ENCODE data around the gene FAAH.
"Not testable (repeated sequence)": the region's sequence is repeated elsewhere in the genome, so short reads cannot be mapped to it uniquely, and the experiment has no call there.

Gene FAAH

DNA sequence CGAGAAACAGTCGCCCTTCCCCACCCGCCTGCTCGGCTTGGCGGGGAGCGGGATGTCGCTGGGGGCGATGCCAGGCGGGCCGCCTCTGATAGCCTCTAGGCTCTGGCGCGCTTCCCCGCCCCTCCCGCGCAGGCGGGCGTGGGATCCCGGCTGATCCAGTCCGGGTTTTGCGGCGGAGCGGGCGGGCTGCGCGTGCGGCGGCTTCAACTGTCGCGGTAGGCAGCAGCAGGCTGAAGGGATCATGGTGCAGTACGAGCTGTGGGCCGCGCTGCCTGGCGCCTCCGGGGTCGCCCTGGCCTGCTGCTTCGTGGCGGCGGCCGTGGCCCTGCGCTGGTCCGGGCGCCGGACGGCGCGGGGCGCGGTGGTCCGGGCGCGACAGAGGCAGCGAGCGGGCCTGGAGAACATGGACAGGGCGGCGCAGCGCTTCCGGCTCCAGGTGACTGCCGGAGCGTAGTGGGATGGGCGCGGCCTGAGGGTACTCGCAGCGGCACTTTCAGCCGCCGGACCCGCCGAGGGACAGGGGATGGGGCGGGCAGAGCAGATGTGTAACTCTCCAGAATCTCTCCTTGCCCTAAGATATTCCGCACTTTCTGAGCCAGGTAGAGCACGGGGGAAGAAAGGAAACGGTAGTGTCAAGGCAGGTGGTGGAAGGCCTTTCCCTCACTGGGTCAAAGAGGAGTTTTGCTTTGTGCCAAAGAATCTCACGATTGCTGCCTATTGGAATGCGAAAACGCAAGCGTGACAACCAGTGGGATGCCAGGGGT is at the start of gene FAAH:
FAAH (plus strand) TSS at position 210 of the 764 bp plus-strand sequence; CDS start at position 242, 32 bp downstream.
- no peaks in the 10 kb centered on the region for H3K27me3 ChIP-seq (ENCODE audit: insufficient read depth, low read depth, severe bottlenecking)
- H3K9me3 ChIP-seq (ENCODE audit: severe bottlenecking), result peaks cover 18% of the 10 kb centered on the region
- H3K4me3 ChIP-seq (ENCODE audit: low read depth, low read length), result peak within 1 kb of the TSS; percentile 56
- no peak within 1 kb of the TSS for H3K27ac ChIP-seq
- no peaks in the 10 kb centered on the region for H3K36me3 ChIP-seq
- DNase-seq, result peak; percentile 63
- TF ChIP-seq, protein P1, sequence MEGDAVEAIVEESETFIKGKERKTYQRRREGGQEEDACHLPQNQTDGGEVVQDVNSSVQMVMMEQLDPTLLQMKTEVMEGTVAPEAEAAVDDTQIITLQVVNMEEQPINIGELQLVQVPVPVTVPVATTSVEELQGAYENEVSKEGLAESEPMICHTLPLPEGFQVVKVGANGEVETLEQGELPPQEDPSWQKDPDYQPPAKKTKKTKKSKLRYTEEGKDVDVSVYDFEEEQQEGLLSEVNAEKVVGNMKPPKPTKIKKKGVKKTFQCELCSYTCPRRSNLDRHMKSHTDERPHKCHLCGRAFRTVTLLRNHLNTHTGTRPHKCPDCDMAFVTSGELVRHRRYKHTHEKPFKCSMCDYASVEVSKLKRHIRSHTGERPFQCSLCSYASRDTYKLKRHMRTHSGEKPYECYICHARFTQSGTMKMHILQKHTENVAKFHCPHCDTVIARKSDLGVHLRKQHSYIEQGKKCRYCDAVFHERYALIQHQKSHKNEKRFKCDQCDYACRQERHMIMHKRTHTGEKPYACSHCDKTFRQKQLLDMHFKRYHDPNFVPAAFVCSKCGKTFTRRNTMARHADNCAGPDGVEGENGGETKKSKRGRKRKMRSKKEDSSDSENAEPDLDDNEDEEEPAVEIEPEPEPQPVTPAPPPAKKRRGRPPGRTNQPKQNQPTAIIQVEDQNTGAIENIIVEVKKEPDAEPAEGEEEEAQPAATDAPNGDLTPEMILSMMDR (IDR thresholded peaks at IDR 0.05; ENCODE audit: low read depth, low read length), result no peak

DNA sequence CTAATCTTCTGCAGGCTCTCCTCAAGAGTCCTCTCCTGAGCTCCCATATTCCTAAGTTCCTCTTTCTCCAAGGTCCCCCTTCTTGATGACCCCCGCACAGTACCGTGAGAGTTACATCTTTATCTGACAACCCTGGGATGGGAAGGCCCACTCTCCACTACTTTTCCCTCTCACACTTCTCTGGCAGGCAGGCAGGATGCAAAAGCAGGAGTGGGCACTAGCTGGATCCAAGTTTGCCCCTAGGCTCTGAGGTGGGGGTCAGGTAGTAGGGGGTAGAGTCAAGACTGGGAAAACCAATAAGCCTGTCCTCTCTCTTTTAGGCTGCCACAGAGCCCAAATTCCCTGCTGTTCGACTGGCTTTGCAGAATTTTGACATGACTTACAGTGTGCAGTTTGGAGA is 49.6 kb upstream of the FAAH start:
- Histone ChIP-seq H3K27me3 (ENCODE audit: insufficient read depth, low read depth, severe bottlenecking) (no peaks in the 10 kb centered on the region), H3K36me3 (peaks cover 16% of the 10 kb centered on the region), H3K4me3 (ENCODE audit: low read depth, low read length) (no peak overlapping the region), H3K9me3 (ENCODE audit: severe bottlenecking) (no peaks in the 10 kb centered on the region), H3K27ac (no peak overlapping the region)
- no peak for DNase-seq
- TF ChIP-seq, protein P1 (IDR thresholded peaks at IDR 0.05; ENCODE audit: low read depth, low read length), result no peak

DNA sequence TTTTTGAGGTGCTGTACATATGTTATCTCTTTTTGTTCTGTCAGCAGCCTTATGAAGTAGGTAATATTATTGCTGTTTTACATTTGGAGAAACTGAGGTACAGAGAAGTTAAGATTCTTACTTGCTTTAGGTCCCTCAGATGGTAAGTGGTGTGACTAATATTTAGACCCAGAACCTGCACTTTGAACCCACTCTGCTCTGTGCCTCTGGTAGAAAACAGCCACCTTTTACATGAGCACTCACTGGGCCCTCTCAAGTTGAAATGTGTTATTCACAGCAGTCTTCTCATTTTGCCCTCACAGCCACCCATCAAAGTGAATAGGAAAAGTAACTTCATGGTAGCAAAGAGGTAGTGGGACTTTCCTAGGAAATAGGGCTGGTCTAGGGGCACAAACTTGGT is 48.8 kb upstream of the FAAH start:
- TF ChIP-seq, protein P1 (IDR thresholded peaks at IDR 0.05; ENCODE audit: low read depth, low read length), result no peak
- H3K36me3 ChIP-seq, result peaks cover 19% of the 10 kb centered on the region
- H3K9me3 ChIP-seq (ENCODE audit: severe bottlenecking), result no peaks in the 10 kb centered on the region
- DNase-seq, result no peak
- no peaks in the 10 kb centered on the region for H3K27me3 ChIP-seq (ENCODE audit: insufficient read depth, low read depth, severe bottlenecking)
- H3K4me3 ChIP-seq (ENCODE audit: low read depth, low read length), result no peak overlapping the region
- H3K27ac ChIP-seq, result no peak overlapping the region

DNA sequence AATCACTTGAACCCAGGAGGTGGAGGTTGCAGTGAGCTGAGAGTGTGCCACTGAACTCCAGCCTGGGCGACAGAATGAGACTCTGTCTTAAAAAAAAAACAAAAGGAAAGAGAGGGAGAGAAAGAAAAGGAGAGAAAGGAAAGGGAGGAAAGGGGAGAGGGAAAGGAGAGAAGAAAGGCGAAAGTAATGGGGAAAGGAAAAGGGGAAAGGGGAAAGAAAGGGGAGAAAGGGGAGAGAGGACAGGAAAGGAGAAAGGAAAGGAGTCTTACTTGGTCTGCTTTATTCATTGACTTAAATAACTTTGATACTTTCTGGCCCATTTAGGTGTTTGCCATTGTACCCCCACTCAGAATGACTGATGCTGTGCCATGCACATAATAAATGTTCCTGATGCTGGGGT is 41.8 kb upstream of the FAAH start:
- Histone ChIP-seq H3K36me3 (peaks cover 23% of the 10 kb centered on the region), H3K27me3 (ENCODE audit: insufficient read depth, low read depth, severe bottlenecking) (no peaks in the 10 kb centered on the region), H3K27ac (no peak overlapping the region), H3K4me3 (ENCODE audit: low read depth, low read length) (no peak overlapping the region), H3K9me3 (ENCODE audit: severe bottlenecking) (no peaks in the 10 kb centered on the region)
- DNase-seq, result no peak
- TF ChIP-seq, protein P1 (IDR thresholded peaks at IDR 0.05; ENCODE audit: low read depth, low read length), result no peak

DNA sequence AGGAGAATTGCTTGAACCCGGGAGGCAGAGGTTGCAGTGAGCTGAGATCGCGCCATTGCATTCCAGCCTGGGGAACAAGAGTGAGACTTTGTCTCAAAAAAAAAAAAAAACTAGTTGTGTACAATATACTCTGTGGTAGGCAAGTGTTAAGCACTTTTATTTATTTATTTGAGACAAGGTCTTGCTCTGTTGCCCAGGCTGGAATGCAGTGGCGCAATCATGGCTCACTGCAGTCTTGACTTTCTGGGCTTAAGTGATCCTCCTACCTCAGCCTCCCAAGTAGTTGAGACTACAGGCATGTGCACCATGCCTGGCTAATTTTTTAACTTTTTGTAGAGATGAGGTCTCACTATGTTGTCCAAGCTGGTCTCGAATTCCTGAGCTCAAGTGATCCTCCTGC is 38.2 kb upstream of the FAAH start:
- not testable (repeated sequence) for H3K27ac ChIP-seq; H3K4me3 ChIP-seq (ENCODE audit: low read depth, low read length); H3K27me3 ChIP-seq (ENCODE audit: insufficient read depth, low read depth, severe bottlenecking); H3K9me3 ChIP-seq (ENCODE audit: severe bottlenecking); DNase-seq
- peaks cover 14% of the 10 kb centered on the region for H3K36me3 ChIP-seq

DNA sequence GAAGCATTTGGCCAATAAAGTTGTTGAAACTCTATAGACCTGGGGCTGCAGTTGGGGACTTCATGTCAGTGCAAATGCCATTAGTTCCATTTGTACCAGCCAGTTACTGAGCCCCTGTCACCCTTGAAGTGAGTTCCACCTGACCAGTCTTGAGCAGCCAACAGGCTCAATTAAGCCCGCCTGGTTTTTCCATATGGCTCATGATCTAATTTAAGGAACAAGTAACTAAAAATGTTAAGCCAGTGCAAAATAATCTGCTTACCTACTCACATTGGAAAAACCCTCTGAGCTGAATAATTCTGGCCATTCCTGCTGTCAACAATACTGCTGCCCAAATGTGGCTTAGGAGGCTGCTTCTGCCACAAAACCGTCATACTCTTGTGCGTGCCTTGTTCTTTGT is 32.0 kb upstream of the FAAH start:
- peak overlapping the region; percentile 72 for H3K27ac ChIP-seq
- H3K4me3 ChIP-seq (ENCODE audit: low read depth, low read length), result peak overlapping the region; percentile 26
- peaks cover 6% of the 10 kb centered on the region; the same call in 1 of the 2 replicates for H3K36me3 ChIP-seq
- no peaks in the 10 kb centered on the region for H3K27me3 ChIP-seq (ENCODE audit: insufficient read depth, low read depth, severe bottlenecking)
- DNase-seq, result peak; percentile 74
- TF ChIP-seq, protein P1 (IDR thresholded peaks at IDR 0.05; ENCODE audit: low read depth, low read length), result no peak
- H3K9me3 ChIP-seq (ENCODE audit: severe bottlenecking), result no peaks in the 10 kb centered on the region
